ENCODE measurements around the gene DHRS11. TPM values are rescaled to one million over a fixed set of nuclear protein-coding genes. Genes with fewer than 3 reads are reported as not detected.

DHRS11 gene
- total and polyA plus RNA-seq, 2 of the 8 experiments (the other 6 are each of a cell fraction or from before 2014, with no cell fraction given) = 29.5 to 63.3 TPM

GRCh38 chr17:36544307-36545076 lies 47.2 kb upstream of the DHRS11 start, which contains the start of gene GGNBP2 (continued):
- TF ChIP-seq SUZ12 (IDR thresholded peaks at IDR 0.05; ENCODE audit: low read length) (no peak), JUN (IDR thresholded peaks at IDR 0.05; ENCODE audit: low read depth, low read length) (no peak), EGR1 (IDR thresholded peaks at IDR 0.05; ENCODE audit: borderline replicate concordance, low read depth, low read length) (peak; percentile 79; the same call in 1 of the 2 replicates), GTF2F1 (IDR thresholded peaks at IDR 0.05; ENCODE audit: borderline replicate concordance, low read depth, low read length) (no peak), NRF1 (IDR thresholded peaks at IDR 0.05; ENCODE audit: low read depth, low read length) (no peak), BACH1 (IDR thresholded peaks at IDR 0.05; ENCODE audit: low read length) (peak; percentile 32; the same call in 1 of the 2 replicates), FOSL1 (IDR thresholded peaks at IDR 0.05; ENCODE audit: insufficient read depth, low read depth, low read length) (no peak), CTCF (IDR thresholded peaks at IDR 0.05; ENCODE audit: control extremely low read depth in 1 of 3, insufficient read depth in 1 of 3, low read depth in 1 of 3, low read length in 3 of 3) (no peak), POLR2AphosphoS5 (IDR thresholded peaks at IDR 0.05; ENCODE audit: low read depth, low read length) (peak; percentile 69; the same call in 1 of the 2 replicates), CHD1 (IDR thresholded peaks at IDR 0.05; ENCODE audit: low read depth, low read length) (no peak), SP1 (IDR thresholded peaks at IDR 0.05; ENCODE audit: low read depth, low read length) (no peak), RBBP5 (IDR thresholded peaks at IDR 0.05; ENCODE audit: borderline replicate concordance, low read depth, low read length) (peak; percentile 51; the same call in 1 of the 2 replicates), GABPA (IDR thresholded peaks at IDR 0.05; ENCODE audit: borderline replicate concordance, insufficient read depth, low read length) (no peak), SAP30 (IDR thresholded peaks at IDR 0.05; ENCODE audit: insufficient read depth, insufficient replicate concordance, low read length) (peak; percentile 9), SIRT6 (IDR thresholded peaks at IDR 0.05; ENCODE audit: low read length) (no peak), TAF1 (IDR thresholded peaks at IDR 0.05; ENCODE audit: low read depth, low read length) (peak; percentile 60; the same call in 1 of the 2 replicates), YY1 (IDR thresholded peaks at IDR 0.05; ENCODE audit: low read depth, low read length) (no peak), TCF12 (IDR thresholded peaks at IDR 0.05; ENCODE audit: low read depth, low read length) (no peak), HDAC2 (IDR thresholded peaks at IDR 0.05; ENCODE audit: borderline replicate concordance in 1 of 2, low read depth in 2 of 2, low read length in 2 of 2) (no peak; a peak in 1 of 4 replicates), ATF3 (IDR thresholded peaks at IDR 0.05; ENCODE audit: insufficient read depth, low read depth, low read length) (no peak), RXRA (IDR thresholded peaks at IDR 0.05; ENCODE audit: insufficient read depth, low read depth, low read length) (no peak)
